HG03103 (cell line): Measurements from ENCODE around the gene PANK4.
"Not testable (repeated sequence)": the region's sequence is repeated elsewhere in the genome, so short reads cannot be mapped to it uniquely, and the experiment has no call there.

Experiments used
- ATAC-seq: cut with Tn5 transposase; IDR thresholded peaks from one replicate; pipeline ENCODE4 v1.9.1; 2021; ENCODE audit warnings: low read depth; ENCODE audit not compliant: unreplicated experiment

The PANK4 gene

GRCh38 chr1:2469103-2469940 is 57.1 kb downstream of the PANK4 start:
- ATAC-seq = no peak

- ATAC-seq = no peak
These were observed 57.9 kb downstream of the PANK4 start for GRCh38 chr1:2468540-2468939.

DNA sequence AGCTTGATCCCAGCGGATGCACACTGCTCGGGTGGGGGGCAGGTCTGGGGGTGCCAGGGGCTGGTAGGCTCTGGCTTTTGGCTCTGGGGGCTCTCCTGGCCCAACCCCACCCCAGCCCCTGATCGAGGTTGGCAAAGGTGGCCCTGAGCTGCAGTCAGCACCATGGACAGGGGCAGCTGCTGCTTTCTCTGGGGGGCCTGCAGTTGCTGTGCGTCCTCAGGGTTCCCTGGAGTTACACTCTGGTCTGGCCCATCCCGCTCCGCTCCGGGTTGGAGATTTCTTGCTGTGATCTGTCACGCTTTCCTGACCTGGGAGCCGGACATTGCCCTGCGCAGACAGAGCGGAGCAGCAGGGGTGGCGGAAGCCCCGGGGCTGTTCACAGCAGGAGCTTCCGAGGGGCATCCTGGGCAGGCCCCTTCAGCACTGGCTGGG is 58.3 kb downstream of the PANK4 start:
- no peak for ATAC-seq

- ATAC-seq = no peak
These were observed 59.3 kb downstream of the PANK4 start for GRCh38 chr1:2466958-2467554.

- ATAC-seq = no peak
These were observed 60.1 kb downstream of the PANK4 start for GRCh38 chr1:2466270-2466665.

DNA sequence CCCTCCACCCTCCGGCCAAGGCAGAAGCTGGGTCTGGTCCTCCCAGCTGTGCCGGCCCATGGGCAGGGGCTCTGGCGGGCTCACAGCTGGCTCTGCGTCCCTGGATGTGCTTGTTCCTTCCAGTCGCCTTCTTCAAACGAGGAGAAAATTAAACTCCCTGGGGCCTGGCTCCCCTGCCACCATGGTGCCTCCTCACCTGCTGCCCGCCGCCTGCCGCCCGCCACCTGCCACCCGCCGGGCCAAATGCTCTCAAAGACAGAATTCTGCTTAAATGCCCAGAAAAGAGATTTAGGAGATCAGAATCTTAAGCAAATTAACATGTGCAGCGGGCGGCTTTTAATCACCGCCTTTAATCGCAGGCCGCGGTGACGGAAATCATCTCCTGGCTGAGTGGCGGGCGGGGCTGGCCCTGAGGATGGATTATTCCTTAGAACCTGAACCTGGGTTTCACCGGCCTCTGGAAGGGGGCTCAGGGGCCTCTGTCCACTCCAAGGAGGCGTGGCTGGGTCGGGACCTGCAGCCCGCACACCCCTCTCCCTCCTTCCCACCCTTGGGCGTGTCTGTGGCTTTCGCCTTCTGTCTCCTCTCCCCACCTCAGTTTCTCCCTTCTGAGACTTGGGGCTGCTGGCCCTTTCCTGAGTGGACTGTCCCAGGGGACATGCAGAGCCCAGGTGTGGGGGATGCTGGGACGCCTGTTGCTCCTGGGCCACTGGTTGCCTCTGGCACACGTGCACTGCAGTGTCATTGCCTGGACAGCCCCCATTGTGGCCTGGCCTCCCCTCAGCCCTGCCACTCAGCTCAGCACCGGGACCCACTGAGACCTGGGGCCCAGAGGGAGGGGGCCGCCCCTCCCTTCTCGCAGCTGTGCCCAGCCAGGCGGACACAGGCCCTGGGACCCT is 60.8 kb downstream of the PANK4 start:
- ATAC-seq = no peak

- ATAC-seq = no peak
These were observed 63.0 kb downstream of the PANK4 start for GRCh38 chr1:2463396-2463795.

GRCh38 chr1:2462819-2463218 is 63.6 kb downstream of the PANK4 start:
- no peak for ATAC-seq

- no peak for ATAC-seq
These were observed 65.2 kb downstream of the PANK4 start for GRCh38 chr1:2460996-2461751.

- ATAC-seq = no peak
These were observed 66.2 kb downstream of the PANK4 start for GRCh38 chr1:2460203-2460602.

- no peak for ATAC-seq
These were observed 66.6 kb downstream of the PANK4 start for GRCh38 chr1:2459757-2460156.

GRCh38 chr1:2459102-2459753 is 67.2 kb downstream of the PANK4 start:
- not testable (repeated sequence) for ATAC-seq

DNA sequence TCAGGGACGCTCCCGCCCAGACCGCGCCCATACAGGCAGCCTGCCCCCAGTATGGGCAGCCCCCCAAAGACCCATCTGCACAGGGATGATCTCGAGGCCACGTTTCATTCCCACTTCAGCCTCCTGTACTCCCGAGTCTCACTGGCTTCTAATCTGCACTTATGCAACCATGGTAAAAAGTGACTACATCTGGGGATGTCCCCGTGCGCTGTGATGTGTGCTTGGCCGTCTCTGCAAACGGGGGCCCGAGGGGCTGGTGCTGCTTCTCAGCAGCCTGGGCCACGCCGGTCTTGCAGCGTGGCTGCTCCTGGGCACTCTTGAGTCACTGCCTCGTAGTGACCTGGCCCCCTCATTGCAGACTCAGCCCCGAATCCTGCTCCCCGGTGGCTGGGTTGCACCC is 67.7 kb downstream of the PANK4 start:
- ATAC-seq = no peak
